Globus pallidus (tissue), 1 donor: ENCODE measurements around the gene HK1.

Experiments
- DNase-seq: peaks from one replicate; pipeline ENCODE4 v3.0.0-alpha.2; 2015; ENCODE audit warnings: low spot score

HK1 gene

GRCh38 chr10:69451209-69451783 is 173.0 kb downstream of the HK1 start, which contains the start of gene TSPAN15:
Gene TSPAN15, plus strand, starts transcription at chr10:69451465. Its CDS starts 130 bp downstream, at chr10:69451595.
- DNase-seq, result peak; percentile 94
